Activated CD4-positive, alpha-beta memory T cell treated with anti-CD3 and anti-CD28 coated beads for 36 hours (primary cell): ENCODE results near the gene C2orf81. TPM values are rescaled to one million over a fixed set of nuclear protein-coding genes. Genes with fewer than 3 reads are reported as not detected.
A peak's percentile ranks its signal among the peaks of the same experiment; 100 is the strongest.
"Not testable (repeated sequence)": the region's sequence is repeated elsewhere in the genome, so short reads cannot be mapped to it uniquely, and the experiment has no call there.

Source experiments
- CTCF ChIA-PET: fragments of 350-600 bp; sonication (Branson Sonifier 250); formaldehyde crosslinking; loops from one replicate; lab custom pipeline; 2021; ENCODE audit warnings: antibody characterized with exemption, inconsistent platforms; lab: Charles Lee
- POLR2A ChIA-PET: fragments of 350-600 bp; sonication (Branson Sonifier 250); formaldehyde crosslinking; loops from one replicate; lab custom pipeline; 2021; ENCODE audit warnings: antibody characterized with exemption; lab: Charles Lee
- DNase-seq: peaks from one replicate; pipeline ENCODE4 v3.0.0-alpha.2; 2020
- H3K27ac Mint-ChIP-seq: one replicate; pipeline ENCODE4 v1.8.0; 2021; ENCODE audit warnings: mixed read lengths
- H3K27me3 Mint-ChIP-seq: one replicate; pipeline ENCODE4 v1.8.0; 2021; ENCODE audit warnings: mixed read lengths
- H3K36me3 Mint-ChIP-seq: one replicate; pipeline ENCODE4 v1.8.0; 2021; ENCODE audit warnings: mixed read lengths
- H3K4me1 Mint-ChIP-seq: one replicate; pipeline ENCODE4 v1.8.0; 2021; ENCODE audit warnings: low read depth, mixed read lengths
- H3K4me3 Mint-ChIP-seq: one replicate; pipeline ENCODE4 v1.8.0; 2021; ENCODE audit warnings: mild to moderate bottlenecking, mixed read lengths
- H3K9me3 Mint-ChIP-seq: one replicate; pipeline ENCODE4 v1.8.0; 2021; ENCODE audit warnings: mixed read lengths
- intact Hi-C: fragments of 100-400 bp; cut with micrococcal nuclease; formaldehyde crosslinking; loops from one replicate; pipeline ENCODE4 v1.15.1; 2023
- total RNA-seq, 2 experiments: library from RNA; stranded (reverse); gene quantifications; one replicate each; pipeline ENCODE4 v1.2.3, GENCODE V29; 2021

The C2orf81 gene
- total RNA-seq, 2 experiments from 2014 or later, result 2.4 to 2.8 TPM

DNA sequence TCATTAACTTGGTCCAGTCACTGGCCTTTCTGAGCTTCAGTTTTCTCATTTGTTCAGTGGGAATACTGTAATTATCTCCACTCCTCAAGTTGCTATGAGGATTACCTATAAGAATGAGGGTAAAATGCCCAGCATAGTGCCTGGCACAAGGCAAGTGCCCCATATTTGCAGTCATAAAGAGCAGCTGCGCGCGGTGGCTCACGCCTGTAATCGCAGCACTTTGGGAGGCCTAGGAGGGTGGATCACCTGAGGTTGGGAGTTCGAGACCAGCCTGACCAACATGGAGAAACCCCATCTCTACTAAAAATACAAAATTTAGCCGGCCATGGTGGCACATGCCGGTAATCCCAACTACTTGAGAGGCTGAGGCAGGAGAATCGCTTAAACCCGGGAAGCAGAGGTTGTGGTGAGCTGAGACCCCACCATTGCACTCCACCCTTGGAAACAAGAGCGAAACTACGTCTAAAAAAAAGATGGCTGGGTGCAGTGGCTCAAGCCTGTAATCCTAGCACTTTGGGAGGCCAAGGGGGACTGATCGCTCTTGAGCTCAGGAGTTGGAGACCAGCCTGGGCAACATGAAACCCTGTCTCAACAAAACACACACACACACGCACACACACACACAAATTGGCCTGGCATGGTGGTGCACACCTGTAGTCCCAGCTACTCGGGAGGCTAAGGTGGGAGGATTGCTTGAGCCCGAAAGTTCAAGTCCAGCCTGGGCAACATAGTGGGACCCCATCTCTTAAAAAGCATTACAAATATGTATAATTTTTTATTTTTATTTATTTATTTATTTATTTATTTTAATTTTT, 21.3 kb upstream of the C2orf81 start:
- H3K4me1 Mint-ChIP-seq, H3K9me3 Mint-ChIP-seq, intact Hi-C loops, DNase-seq, H3K27ac Mint-ChIP-seq, H3K36me3 Mint-ChIP-seq: not testable (repeated sequence)
- H3K27me3 Mint-ChIP-seq, result peaks cover 23% of the 10 kb centered on the region
- ChIA-PET CTCF (interaction anchor here (0.7 kb wide), 1 partner anchor 41 kb away, joined by 3 read pairs; no protein-coding TSS in a partner anchor), POLR2A (interaction anchor here (1.3 kb wide), 1 partner anchor 12 kb away, joined by 4 read pairs; no protein-coding TSS in a partner anchor)
- peak overlapping the region; percentile 65 for H3K4me3 Mint-ChIP-seq

- Mint-ChIP-seq H3K9me3 (no peaks in the 10 kb centered on the region), H3K4me1 (peaks cover 10% of the 10 kb centered on the region), H3K36me3 (no peaks in the 10 kb centered on the region), H3K4me3 (peak within 1 kb of the TSS; percentile 65), H3K27ac (no peak within 1 kb of the TSS), H3K27me3 (peaks cover 23% of the 10 kb centered on the region)
- ChIA-PET POLR2A (interaction anchor here (1.3 kb wide), 1 partner anchor 12 kb away, joined by 4 read pairs; no protein-coding TSS in a partner anchor), CTCF (interaction anchor here (0.7 to 2.3 kb wide), 2 partner anchors 13 to 40 kb away, joined by 3 to 12 read pairs; partner anchors contain the start of gene INO80B)
- DNase-seq, result no peak
- intact Hi-C loops, result no loop called here
These were observed 20.5 kb upstream of the C2orf81 start, which contains the start of gene RTKN for GRCh38 chr2:74441690-74442482. TSS of gene RTKN (minus strand) at chr2:74441937. CDS start at chr2:74441816, 121 bp downstream.

DNA sequence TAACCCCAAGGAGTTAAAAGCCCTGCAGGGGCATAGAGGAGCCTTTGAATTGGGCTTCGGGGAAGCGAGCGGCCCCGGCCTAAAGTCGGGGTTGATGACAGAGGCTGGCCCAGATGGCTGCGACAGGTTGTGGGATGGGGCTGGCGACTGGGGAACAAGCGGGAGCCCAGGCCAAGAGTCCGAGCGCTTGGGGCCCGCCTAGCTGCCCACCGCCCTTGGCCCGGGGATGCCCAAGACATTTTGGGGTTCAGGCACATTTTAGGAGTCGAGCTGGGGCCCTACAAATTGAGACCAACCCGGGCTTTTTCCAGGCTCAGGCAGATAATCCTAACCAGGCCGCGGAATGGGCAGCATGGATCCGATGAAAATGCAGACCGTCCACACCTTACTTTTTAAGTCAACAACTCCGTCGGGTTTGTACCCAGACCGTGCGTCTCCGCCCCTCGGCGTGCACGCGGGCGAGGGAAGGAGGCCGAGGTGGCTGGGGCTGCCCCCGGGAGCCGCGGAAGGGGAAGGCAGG, 19.8 kb upstream of the C2orf81 start:
- CTCF ChIA-PET, result interaction anchor here (1.4 to 2.3 kb wide), 2 partner anchors 14 to 17 kb away, joined by 3 to 12 read pairs; partner anchors contain the start of gene INO80B
- intact Hi-C loops, result no loop called here
- Mint-ChIP-seq H3K4me3 (no peak overlapping the region), H3K9me3 (no peaks in the 10 kb centered on the region), H3K27ac (no peak overlapping the region), H3K36me3 (no peaks in the 10 kb centered on the region), H3K27me3 (peaks cover 23% of the 10 kb centered on the region), H3K4me1 (peaks cover 10% of the 10 kb centered on the region)
- POLR2A ChIA-PET, result no interaction called here
- peak; percentile 53 for DNase-seq

GRCh38 chr2:74440378-74441169, 19.2 kb upstream of the C2orf81 start:
- intact Hi-C loops, result loop anchor here (1.0 kb wide), 1 partner anchor 14 kb away; no protein-coding TSS in a partner anchor
- DNase-seq, result peak; percentile 69
- ChIA-PET POLR2A (interaction anchor here (1.0 kb wide), 1 partner anchor 18 kb away, joined by 3 read pairs; no protein-coding TSS in a partner anchor), CTCF (interaction anchor here (1.0 to 2.3 kb wide), 3 partner anchors 14 to 191 kb away, joined by 3 to 12 read pairs (median 3); partner anchors contain the start of gene INO80B)
- Mint-ChIP-seq H3K36me3 (no peaks in the 10 kb centered on the region), H3K4me1 (peaks cover 10% of the 10 kb centered on the region), H3K27ac (no peak overlapping the region), H3K9me3 (no peaks in the 10 kb centered on the region), H3K4me3 (no peak overlapping the region), H3K27me3 (peaks cover 23% of the 10 kb centered on the region)

GRCh38 chr2:74439803-74440377, 18.5 kb upstream of the C2orf81 start:
- CTCF ChIA-PET, result interaction anchor here (1.0 to 2.3 kb wide), 3 partner anchors 15 to 190 kb away, joined by 3 to 12 read pairs (median 3); partner anchors contain the start of gene INO80B
- DNase-seq, result no peak
- no peaks in the 10 kb centered on the region for H3K9me3 Mint-ChIP-seq
- POLR2A ChIA-PET, result interaction anchor here (1.0 kb wide), 1 partner anchor 18 kb away, joined by 3 read pairs; no protein-coding TSS in a partner anchor
- no peaks in the 10 kb centered on the region for H3K36me3 Mint-ChIP-seq
- H3K27me3 Mint-ChIP-seq, result peaks cover 23% of the 10 kb centered on the region
- H3K4me3 Mint-ChIP-seq, result no peak overlapping the region
- H3K4me1 Mint-ChIP-seq, result peaks cover 10% of the 10 kb centered on the region
- intact Hi-C loops, result loop anchor here (1.0 kb wide), 1 partner anchor 14 kb away; no protein-coding TSS in a partner anchor
- H3K27ac Mint-ChIP-seq, result no peak overlapping the region

GRCh38 chr2:74439373-74439772, 18.0 kb upstream of the C2orf81 start:
- no peaks in the 10 kb centered on the region for H3K9me3 Mint-ChIP-seq
- peaks cover 10% of the 10 kb centered on the region for H3K4me1 Mint-ChIP-seq
- H3K4me3 Mint-ChIP-seq, result no peak overlapping the region
- H3K27ac Mint-ChIP-seq, result no peak overlapping the region
- no peak for DNase-seq
- CTCF ChIA-PET, result interaction anchor here (2.3 kb wide), 1 partner anchor 15 kb away, joined by 12 read pairs; the partner anchor contains the start of gene INO80B
- no peaks in the 10 kb centered on the region for H3K36me3 Mint-ChIP-seq
- intact Hi-C loops, result no loop called here
- peaks cover 23% of the 10 kb centered on the region for H3K27me3 Mint-ChIP-seq
- POLR2A ChIA-PET, result interaction anchor here (1.0 kb wide), 1 partner anchor 17 kb away, joined by 3 read pairs; no protein-coding TSS in a partner anchor

DNA sequence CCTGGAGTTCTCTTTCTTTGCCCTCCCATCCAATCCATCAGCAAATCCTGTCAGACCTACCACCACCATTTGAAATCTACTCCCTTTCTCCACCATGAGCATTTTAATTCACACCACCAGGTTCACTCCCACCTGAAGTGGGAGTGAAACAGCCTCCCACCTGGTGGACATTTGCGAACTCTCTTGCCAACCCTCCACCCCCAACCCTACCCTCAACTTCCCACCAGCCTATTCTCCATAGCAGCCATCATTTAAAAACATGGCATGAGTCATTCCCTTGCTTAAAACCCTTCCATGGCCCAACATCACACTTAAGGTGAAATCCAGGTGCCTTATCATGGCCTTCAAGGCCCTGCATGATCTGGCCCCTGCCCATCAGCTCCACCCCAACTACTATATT, 16.8 kb upstream of the C2orf81 start:
- CTCF ChIA-PET, result interaction anchor here (0.6 kb wide), 1 partner anchor 494 kb away, joined by 3 read pairs; no protein-coding TSS in a partner anchor
- intact Hi-C loops, result no loop called here
- Mint-ChIP-seq H3K27me3 (peaks cover 22% of the 10 kb centered on the region), H3K4me3 (no peak overlapping the region), H3K27ac (no peak overlapping the region), H3K36me3 (no peaks in the 10 kb centered on the region), H3K4me1 (peaks cover 10% of the 10 kb centered on the region), H3K9me3 (no peaks in the 10 kb centered on the region)
- POLR2A ChIA-PET, result no interaction called here
- no peak for DNase-seq

DNA sequence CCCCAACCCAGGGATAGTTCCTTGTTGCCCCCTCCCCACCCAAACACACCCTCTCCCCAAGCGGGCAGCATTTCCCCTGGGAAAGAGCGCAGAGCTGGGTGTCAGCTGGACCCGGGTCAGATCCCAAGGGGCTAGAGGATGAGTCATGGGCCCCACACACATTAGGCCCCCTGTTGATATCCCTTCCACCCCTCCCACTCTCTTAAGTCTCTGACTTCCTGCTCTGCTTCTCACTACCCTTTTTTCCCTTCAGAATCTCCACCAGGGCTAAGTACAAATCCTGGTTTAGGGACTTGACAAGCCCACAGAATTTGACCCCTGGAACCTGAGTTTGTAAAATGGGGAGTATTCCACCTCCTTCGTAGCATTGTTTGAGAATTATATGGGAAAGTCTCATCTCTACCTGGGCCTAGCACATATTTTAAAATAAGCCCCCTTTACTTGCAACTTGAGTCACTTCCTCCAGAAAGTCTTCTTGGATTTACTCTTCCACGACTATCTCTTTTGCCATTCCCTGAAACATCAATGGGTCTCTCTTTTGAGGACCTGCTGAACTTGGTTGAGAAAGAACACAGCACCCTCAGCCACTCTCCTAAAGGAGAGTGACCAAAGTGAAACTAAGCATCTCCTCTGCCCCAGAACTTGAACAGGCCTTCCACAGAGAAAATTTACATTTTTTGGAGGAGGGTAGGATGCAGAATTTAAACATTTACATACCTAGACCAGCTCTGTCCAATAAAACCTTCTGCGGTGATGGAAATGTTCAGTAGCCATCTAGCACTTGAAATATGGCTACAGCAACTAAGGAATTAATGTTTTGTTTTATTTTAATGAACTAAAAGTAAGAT, 15.7 kb upstream of the C2orf81 start:
- no peaks in the 10 kb centered on the region for H3K9me3 Mint-ChIP-seq
- peaks cover 17% of the 10 kb centered on the region for H3K27me3 Mint-ChIP-seq
- H3K27ac Mint-ChIP-seq, result no peak overlapping the region
- no peak overlapping the region for H3K4me3 Mint-ChIP-seq
- intact Hi-C loops, result no loop called here
- DNase-seq, result no peak
- H3K4me1 Mint-ChIP-seq, result peaks cover 8% of the 10 kb centered on the region
- CTCF ChIA-PET, result no interaction called here
- no peaks in the 10 kb centered on the region for H3K36me3 Mint-ChIP-seq
- POLR2A ChIA-PET, result no interaction called here

DNA sequence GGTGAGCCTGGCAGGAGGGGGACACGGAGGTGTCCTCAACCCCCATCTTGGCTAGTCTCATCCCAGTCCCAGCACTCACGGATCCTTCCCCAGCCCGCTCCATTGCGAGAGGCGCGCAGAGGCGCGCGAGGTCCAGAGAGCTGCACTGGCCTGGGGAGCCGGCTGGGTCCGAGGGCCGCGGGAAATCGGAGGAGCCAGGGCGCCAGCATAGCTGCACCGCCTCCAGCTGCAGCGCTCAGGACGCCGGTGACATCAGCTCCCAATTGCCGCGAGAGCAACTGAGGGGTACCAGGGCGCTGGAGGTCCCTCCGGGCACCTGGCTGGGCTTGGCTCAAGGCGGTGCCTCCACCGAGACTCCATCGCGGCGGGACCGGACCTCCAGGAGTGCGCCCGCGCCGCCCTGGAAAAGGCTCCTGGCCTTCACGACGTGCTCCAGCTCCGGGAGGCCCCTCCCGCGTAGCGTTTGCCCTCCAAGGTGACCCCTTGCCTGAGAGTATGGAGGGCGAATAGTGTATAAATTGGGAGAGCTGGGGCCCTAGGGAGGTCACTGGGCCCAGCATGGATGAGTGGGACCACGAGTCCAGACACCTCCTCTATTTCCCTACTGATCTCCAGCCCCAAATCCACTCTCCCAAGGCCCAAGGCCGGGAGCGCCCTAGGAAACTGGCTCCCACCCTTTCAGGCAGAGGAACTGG, 14.8 kb upstream of the C2orf81 start:
- H3K27me3 Mint-ChIP-seq, result peaks cover 16% of the 10 kb centered on the region
- intact Hi-C loops, result no loop called here
- peaks cover 8% of the 10 kb centered on the region for H3K4me1 Mint-ChIP-seq
- H3K9me3 Mint-ChIP-seq, result no peaks in the 10 kb centered on the region
- ChIA-PET CTCF (no interaction called here), POLR2A (no interaction called here)
- DNase-seq, result no peak
- no peak overlapping the region for H3K27ac Mint-ChIP-seq
- H3K36me3 Mint-ChIP-seq, result no peaks in the 10 kb centered on the region
- H3K4me3 Mint-ChIP-seq, result no peak overlapping the region
